Activated T-helper 1 cell treated with anti-CD3 and anti-CD28 coated beads, Interleukin-2, amount 50 U/mL, for 16 hours (primary cell): ENCODE measurements around the gene FOXL3.
"Not testable (repeated sequence)": the region's sequence is repeated elsewhere in the genome, so short reads cannot be mapped to it uniquely, and the experiment has no call there.

ENCODE experiments used
- DNase-seq, 2 donors: peaks; one replicate each; pipeline ENCODE4 v3.0.0-alpha.2; 2020; ENCODE audit warnings: low read depth in 1 of 2, low spot score in 1 of 2

The FOXL3 gene

GRCh38 chr7:286266-286665 lies 3.7 kb upstream of the FOXL3 start:
- no peak for DNase-seq

DNA sequence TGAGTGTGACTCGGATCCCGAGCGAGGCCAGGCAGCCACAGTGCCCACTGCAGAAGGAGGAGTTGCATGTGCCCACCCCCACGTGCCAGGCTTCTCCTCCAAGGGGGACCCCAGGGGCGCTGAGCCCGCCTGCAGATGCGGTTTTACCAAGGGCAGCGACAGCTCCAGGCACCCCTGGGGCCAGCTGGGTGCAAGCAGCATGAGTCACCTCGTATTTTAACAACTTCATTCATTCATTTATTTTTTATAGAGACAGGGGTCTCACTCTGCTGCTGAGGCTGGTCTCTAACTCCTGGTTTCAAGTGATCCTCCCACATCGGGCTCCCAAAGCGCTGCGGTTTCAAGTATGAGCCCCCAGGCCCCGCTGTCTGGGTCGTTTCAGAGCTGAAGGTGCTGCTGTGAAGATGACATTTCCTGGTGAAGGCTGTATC lies 1.3 kb upstream of the FOXL3 start:
- no peak for DNase-seq

GRCh38 chr7:289209-289755 lies 688 bp upstream of the FOXL3 start:
- no peak for DNase-seq

DNA sequence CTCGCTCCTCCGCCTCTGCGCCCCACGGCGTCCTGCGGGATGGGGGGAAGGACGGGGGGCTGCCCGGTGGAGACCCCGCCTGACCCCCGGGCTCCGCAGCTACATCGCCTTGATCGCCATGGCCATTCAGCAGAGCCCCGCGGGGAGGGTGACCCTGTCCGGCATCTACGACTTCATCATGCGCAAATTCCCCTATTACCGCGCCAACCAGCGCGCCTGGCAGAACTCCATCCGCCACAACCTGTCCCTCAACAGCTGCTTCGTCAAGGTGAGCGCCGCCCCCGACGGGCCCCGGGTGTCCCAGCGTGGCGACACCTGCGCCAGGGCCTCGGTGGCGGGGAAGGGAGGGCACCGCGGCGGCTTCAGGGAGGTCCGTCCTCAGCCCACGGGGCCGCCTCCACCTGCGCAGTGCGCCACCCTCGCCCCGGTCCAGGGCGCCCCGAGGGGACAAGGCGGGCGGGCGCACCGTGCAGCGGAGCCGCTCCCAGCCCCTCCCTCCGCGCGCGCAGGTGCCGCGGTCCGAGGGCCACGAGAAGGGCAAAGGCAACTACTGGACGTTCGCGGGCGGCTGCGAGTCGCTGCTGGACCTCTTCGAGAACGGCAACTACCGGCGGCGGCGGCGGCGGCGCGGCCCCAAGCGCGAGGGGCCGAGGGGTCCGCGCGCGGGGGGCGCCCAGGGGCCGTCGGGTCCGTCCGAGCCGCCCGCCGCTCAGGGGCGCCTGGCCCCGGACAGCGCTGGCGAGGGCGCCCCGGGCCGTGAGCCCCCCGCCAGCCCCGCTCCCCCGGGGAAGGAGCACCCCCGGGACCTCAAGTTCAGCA lies 793 bp downstream of the FOXL3 start:
- no peak for DNase-seq

DNA sequence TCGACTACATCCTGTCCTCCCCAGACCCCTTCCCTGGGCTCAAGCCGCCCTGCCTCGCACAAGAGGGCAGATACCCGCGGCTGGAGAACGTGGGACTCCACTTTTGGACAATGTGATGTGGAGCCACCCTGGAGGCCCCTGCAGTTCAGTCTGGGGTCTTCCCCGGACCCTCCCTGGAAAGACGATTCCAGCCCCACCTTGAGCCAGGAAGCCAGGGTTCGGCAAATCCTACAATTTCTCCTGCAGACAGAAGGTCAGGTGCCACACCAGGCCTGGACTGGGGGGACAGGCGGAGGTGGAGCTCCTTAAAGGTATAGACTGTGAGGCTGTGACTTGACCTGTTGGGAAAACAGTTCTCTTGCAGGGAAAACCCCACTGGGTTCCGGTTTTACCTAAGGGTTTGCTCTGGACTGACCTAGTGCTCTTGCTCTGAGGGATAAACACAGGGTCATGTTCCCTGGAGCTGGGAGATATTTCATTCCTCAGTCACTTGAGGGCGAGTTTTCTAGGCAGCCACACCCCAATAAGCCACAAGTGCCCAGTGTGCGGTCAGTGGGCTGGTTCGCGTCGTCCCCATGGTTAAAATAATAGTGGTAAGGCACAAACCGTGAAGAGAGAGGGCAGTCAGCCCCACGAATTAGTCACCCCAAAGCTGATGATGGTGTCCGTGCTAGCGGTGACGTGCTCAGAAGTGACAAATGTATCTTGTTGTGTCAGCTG lies 1.6 kb downstream of the FOXL3 start:
- no peak for DNase-seq

GRCh38 chr7:292226-292625 lies 2.3 kb downstream of the FOXL3 start:
- no peak for DNase-seq

- no peak for DNase-seq
Observed at GRCh38 chr7:292826-293225, 2.9 kb downstream of the FOXL3 start.

DNA sequence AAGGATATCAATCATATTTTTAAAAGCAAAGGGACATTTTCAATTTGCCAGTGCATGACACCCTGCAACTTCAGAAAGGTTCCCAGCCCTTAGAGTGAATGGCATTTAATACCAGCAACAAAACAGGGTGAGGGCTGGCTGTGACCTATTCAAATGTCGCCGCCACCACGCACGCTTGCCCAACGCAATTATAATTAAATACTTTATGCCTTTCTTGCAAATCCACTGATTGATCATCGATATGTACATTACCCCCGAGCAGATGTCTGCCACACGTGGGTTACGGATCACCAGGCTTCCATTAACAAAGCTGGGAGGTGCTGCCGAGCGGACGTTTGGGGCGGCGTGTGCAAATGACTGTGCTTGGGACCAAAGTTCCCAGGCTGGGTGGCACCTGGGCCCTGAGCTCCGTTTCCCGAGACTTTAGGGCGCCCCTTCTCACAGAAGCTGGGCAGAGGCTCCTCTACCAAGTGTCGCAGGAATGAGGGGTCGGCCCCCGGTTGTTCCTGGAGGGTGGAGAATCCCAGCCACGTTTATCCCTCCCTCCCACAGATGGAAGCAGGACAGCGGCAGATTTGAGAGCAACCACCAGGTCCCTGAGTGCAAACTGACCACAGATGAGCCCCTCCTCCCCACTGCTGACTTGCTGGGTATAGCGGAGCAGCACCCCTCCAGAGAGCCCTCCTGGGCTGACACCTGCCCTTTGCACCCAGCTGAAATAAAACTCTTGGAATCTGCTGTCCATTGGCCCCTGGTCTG lies 3.9 kb downstream of the FOXL3 start:
- DNase-seq: no peak

GRCh38 chr7:294440-295154 lies 4.6 kb downstream of the FOXL3 start:
- no peak for DNase-seq

DNA sequence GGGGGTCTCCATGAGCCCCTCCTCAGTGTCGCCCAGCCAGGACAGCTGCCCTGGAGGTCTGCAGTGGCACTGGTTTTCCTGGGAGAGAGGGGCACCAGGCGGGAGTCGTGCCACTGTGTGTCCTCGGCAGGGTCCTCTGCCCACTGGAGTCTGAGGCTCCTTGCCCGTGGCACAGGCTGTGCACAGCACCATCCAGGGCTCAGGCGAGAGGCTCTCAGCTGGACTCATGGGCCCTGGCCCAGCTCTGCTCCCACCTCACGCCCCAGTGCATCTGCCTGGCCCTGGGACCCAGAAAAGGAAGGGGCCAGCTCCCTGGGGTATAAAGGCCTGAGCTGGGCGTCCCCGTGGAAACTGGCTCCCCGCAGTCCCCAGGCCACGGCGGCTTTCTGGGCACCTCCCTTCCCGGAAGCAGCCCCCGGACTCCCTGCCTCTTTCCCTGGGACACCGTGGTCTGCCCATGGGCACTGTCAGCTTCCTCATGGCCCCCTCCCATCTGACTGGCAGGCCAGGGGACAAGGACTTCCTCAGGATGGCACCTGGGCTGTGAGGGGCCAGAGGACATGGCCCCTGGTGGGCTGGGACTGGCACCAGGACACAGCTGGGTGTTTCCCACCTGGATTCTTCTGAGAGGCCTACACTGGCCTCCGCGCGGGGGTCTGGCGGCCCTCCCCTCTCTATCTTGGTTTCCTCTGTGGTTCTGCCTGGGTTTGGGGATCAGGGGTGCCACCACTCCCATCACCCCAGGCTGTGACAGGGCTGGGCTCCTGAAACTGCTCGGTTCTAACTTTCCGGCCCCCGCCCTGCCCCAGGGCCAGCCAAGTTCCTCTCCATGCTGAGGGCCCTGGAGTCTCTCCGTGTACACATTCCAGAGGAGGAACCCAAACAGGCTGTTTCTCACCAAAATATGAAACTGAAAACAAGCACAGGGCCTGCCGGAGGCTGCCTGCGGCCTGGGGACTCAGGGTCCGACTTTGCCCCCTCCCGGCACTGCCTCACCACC lies 5.5 kb downstream of the FOXL3 start:
- no peak for DNase-seq

GRCh38 chr7:296373-296945 lies 6.5 kb downstream of the FOXL3 start:
- no peak for DNase-seq

GRCh38 chr7:297141-297540 lies 7.2 kb downstream of the FOXL3 start:
- not testable (repeated sequence) for DNase-seq

GRCh38 chr7:297611-298374 lies 7.8 kb downstream of the FOXL3 start:
- no peak for DNase-seq

DNA sequence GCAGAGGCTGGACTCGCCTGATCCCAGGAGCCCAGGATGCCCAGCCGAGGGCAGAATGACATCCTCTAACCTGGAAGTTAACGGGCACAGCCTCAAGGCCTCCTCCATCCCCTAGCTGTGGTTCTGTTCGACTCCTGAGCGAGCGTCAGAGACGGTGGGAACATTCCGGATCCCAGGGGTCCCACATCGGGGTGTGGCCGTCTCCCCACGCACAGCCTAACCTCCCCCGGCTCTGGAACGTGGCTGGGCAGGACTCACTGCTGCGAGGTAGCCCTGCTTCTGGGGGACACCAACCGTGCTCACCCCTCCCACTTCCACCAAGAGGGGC lies 8.4 kb downstream of the FOXL3 start:
- no peak for DNase-seq

DNA sequence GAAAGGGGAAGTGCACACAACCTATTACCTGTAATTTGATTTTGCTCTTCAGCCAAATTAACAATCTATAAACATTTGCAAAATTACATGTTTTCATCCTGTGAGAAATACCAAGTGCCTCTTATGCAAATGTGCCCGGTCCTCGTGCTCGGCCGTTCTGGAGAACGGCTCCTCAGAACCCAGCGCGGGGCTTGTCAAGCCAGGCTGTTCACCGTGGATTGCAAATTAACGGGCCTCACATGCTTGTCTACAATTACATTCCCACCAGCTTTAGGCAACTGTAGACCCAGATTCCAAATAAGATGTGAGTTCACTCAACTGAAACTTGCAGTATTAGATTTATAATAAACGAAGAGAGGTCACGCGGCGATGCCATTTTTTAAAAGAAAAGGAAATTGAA lies 8.8 kb downstream of the FOXL3 start:
- no peak for DNase-seq

GRCh38 chr7:299169-299568 lies 9.2 kb downstream of the FOXL3 start:
- no peak for DNase-seq

- no peak for DNase-seq
Observed at GRCh38 chr7:299628-300027, 9.7 kb downstream of the FOXL3 start.

GRCh38 chr7:300048-300447 lies 10.1 kb downstream of the FOXL3 start:
- no peak for DNase-seq
